ENCODE results near the gene SFTPB. TPM values are rescaled to one million over a fixed set of nuclear protein-coding genes. Genes with fewer than 3 reads are reported as not detected.

The SFTPB gene
- total RNA-seq, 1 experiment from 2014 or later: 0.26 TPM

GRCh38 chr2:85666016-85666415, 2.0 kb downstream of the SFTPB start:
- Mint-ChIP-seq H3K9me3 (ENCODE audit: unreplicated experiment) (no peaks in the 10 kb centered on the region), H3K36me3 (ENCODE audit: insufficient read depth, unreplicated experiment) (no peaks in the 10 kb centered on the region), H3K27ac (ENCODE audit: low read depth, unreplicated experiment) (no peak overlapping the region), H3K4me3 (ENCODE audit: unreplicated experiment) (no peak overlapping the region), H3K27me3 (ENCODE audit: insufficient read depth, unreplicated experiment) (no peaks in the 10 kb centered on the region), H3K4me1 (ENCODE audit: insufficient read depth, unreplicated experiment) (peaks cover 4% of the 10 kb centered on the region)
- no peak for DNase-seq (ENCODE audit: unreplicated experiment)
- ChIA-PET CTCF (interaction anchor here (0.6 to 1.3 kb wide), 4 partner anchors 9 to 105 kb away, joined by 3 to 5 read pairs (median 4); no protein-coding TSS in a partner anchor), POLR2A (no interaction called here)
- BruUV-seq (replicated peaks): no TSS peak
- no peak for TF ChIP-seq CTCF (IDR thresholded peaks at IDR 0.05; ENCODE audit: unreplicated experiment)
- intact Hi-C loops (cut with micrococcal nuclease): no loop called here

DNA sequence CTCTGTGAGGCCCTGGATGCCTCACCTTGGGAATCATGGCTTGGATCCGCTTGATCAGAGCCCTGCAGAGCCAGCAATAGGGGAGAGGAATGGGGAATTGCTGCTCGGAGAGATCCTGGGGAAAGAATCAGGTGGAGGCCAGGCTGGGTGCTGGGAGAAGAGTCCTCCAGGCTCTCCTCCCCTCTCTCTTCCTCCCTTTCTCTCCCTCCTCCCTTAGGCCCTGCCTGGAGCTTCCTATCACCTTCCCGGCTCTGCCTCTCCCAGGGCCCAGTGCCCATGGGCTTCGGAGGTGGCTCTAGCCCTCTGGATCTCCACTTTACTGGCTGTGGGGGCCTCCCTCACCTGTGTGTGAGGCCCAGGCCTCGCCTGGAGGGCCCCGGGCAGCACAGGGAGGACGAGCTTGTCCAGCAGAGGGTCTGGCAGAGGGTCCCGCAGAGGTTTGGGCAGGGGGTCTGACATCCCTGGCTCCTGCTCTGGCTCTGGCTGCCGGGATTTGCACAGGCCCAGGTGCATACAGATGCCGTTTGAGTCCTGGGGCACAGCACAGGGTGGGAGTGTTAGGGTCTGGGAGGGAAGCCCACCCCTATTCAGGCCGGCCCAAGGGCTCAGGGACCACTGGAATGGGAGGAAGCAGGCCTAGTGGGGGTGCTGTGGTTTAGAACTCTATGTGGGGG, 2.6 kb downstream of the SFTPB start:
- POLR2A ChIA-PET: no interaction called here
- intact Hi-C loops (cut with micrococcal nuclease): no loop called here
- CTCF ChIA-PET: interaction anchor here (1.2 kb wide), 1 partner anchor 10 kb away, joined by 5 read pairs; no protein-coding TSS in a partner anchor
- Mint-ChIP-seq H3K27me3 (ENCODE audit: insufficient read depth, unreplicated experiment) (no peaks in the 10 kb centered on the region), H3K36me3 (ENCODE audit: insufficient read depth, unreplicated experiment) (no peaks in the 10 kb centered on the region), H3K27ac (ENCODE audit: low read depth, unreplicated experiment) (no peak overlapping the region), H3K4me1 (ENCODE audit: insufficient read depth, unreplicated experiment) (peaks cover 4% of the 10 kb centered on the region), H3K9me3 (ENCODE audit: unreplicated experiment) (no peaks in the 10 kb centered on the region), H3K4me3 (ENCODE audit: unreplicated experiment) (no peak overlapping the region)
- no peak for TF ChIP-seq CTCF (IDR thresholded peaks at IDR 0.05; ENCODE audit: unreplicated experiment)
- DNase-seq (ENCODE audit: unreplicated experiment): no peak
- BruUV-seq (replicated peaks): no TSS peak

- no peak overlapping the region for H3K27ac Mint-ChIP-seq (ENCODE audit: low read depth, unreplicated experiment)
- H3K4me3 Mint-ChIP-seq (ENCODE audit: unreplicated experiment): no peak overlapping the region
- intact Hi-C loops (cut with micrococcal nuclease): no loop called here
- no peak for TF ChIP-seq CTCF (IDR thresholded peaks at IDR 0.05; ENCODE audit: unreplicated experiment)
- no TSS peak for BruUV-seq (replicated peaks)
- ChIA-PET CTCF (interaction anchor here (0.5 to 1.0 kb wide), 2 partner anchors 27 to 53 kb away, joined by 3 to 6 read pairs; no protein-coding TSS in a partner anchor), POLR2A (interaction anchor here (1.1 kb wide), 1 partner anchor 11 kb away, joined by 3 read pairs; no protein-coding TSS in a partner anchor)
- no peaks in the 10 kb centered on the region for H3K27me3 Mint-ChIP-seq (ENCODE audit: insufficient read depth, unreplicated experiment)
- H3K9me3 Mint-ChIP-seq (ENCODE audit: unreplicated experiment): no peaks in the 10 kb centered on the region
- no peak for DNase-seq (ENCODE audit: unreplicated experiment)
- H3K4me1 Mint-ChIP-seq (ENCODE audit: insufficient read depth, unreplicated experiment): peaks cover 4% of the 10 kb centered on the region
- H3K36me3 Mint-ChIP-seq (ENCODE audit: insufficient read depth, unreplicated experiment): peaks cover 11% of the 10 kb centered on the region
Measured at GRCh38 chr2:85663594-85664565, 4.1 kb downstream of the SFTPB start.
